Measurements from ENCODE around the gene PSMG4. TPM values are rescaled to one million over a fixed set of nuclear protein-coding genes. Genes with fewer than 3 reads are reported as not detected.

PSMG4 gene
- total and polyA plus RNA-seq, 2 of the 8 experiments (the other 6 are each of a cell fraction or from before 2014, with no cell fraction given), result 40.6 to 113 TPM

GRCh38 chr6:3297006-3297405 lies 38.3 kb downstream of the PSMG4 start (continued):
- TF ChIP-seq CBX5 (IDR thresholded peaks at IDR 0.05; ENCODE audit: low read depth, low read length), result no peak

Data from H1 (cell line).